HCT116 (cell line): ENCODE data around the gene TAF6. TPM values are rescaled to one million over a fixed set of nuclear protein-coding genes. Genes with fewer than 3 reads are reported as not detected.

ENCODE experiments used
- ATAC-seq: fragments of 200-7000 bp; cut with Tn5 transposase; 2 replicates; pipeline ENCODE4 v1.9.1; 2020; ENCODE audit warnings: mild to moderate bottlenecking, moderate library complexity
- BruUV-seq: library from RNA; stranded (reverse); fragments of 400-500 nt; replicated peaks from 2 replicates; lab custom pipeline; 2021; lab: Mats Ljungman, UMichigan
- CTCF ChIA-PET: fragments of 300-600 bp; sonication (Branson Sonifier 250); formaldehyde crosslinking; loops from one replicate; lab custom pipeline; 2021; ENCODE audit warnings: antibody characterized with exemption; lab: Charles Lee
- POLR2A ChIA-PET: fragments of 300-600, 350-600 bp; sonication (Branson Sonifier 250); formaldehyde crosslinking; loops from one replicate; lab custom pipeline; 2021; ENCODE audit warnings: antibody characterized with exemption; lab: Charles Lee
- RAD21 ChIA-PET, 2 experiments: fragments of 300-600 bp; sonication (Branson Sonifier 250); formaldehyde crosslinking; loops; one replicate each; lab custom pipeline; 2023; ENCODE audit warnings: low total read pairs in 2 of 2; ENCODE audit not compliant: uncharacterized antibody in 2 of 2, unreplicated experiment in 2 of 2, low non-redundant PET in 1 of 2; lab: Charles Lee
- DNase-seq: peaks from one replicate; pipeline ENCODE4 v3.0.0-alpha.2; 2010; ENCODE audit warnings: low read depth, low spot score
- H2AFZ ChIP-seq: fragments of 200-600 bp; shearing (Covaris generic), sonication (generic); 2 replicates; pipeline ENCODE4 v1.6.1; 2017; ENCODE audit warnings: low read depth, mixed run types, mixed read lengths, antibody characterized with exemption, low read length; ENCODE audit not compliant: poor library complexity, severe bottlenecking
- H3K27ac ChIP-seq: 2 replicates; pipeline ENCODE4 v1.5.1; 2012; ENCODE audit warnings: low read depth, low read length
- H3K27me3 ChIP-seq: fragments of 200-600 bp; sonication (generic); 2 replicates; pipeline ENCODE4 v1.6.1; 2016; ENCODE audit warnings: mixed run types, low read length, mixed read lengths; ENCODE audit not compliant: insufficient read depth
- H3K36me3 ChIP-seq, 2 experiments: fragments of 200-500 bp in 1 of 2; fragments of 200-600 bp in 1 of 2; sonication (Bioruptor generic) in 1 of 2; sonication (generic) in 1 of 2; 2 replicates each; pipeline versions ENCODE4 v1.5.1 to v1.6.1; 2014 to 2016; ENCODE audit warnings: low read length in 2 of 2, inconsistent platforms in 1 of 2, mixed read lengths in 1 of 2, mixed run types in 1 of 2; ENCODE audit not compliant: insufficient read depth in 2 of 2, control insufficient read depth in 1 of 2
- H3K4me1 ChIP-seq, 2 experiments: fragments of 200-600 bp in 1 of 2; sonication (generic) in 1 of 2; 2 replicates each; pipeline versions ENCODE4 v1.5.1 to v1.6.1; 2012 to 2017; ENCODE audit warnings: low read length in 2 of 2, inconsistent platforms in 1 of 2, mild to moderate bottlenecking in 1 of 2, mixed read lengths in 1 of 2, mixed run types in 1 of 2, moderate library complexity in 1 of 2; ENCODE audit not compliant: insufficient read depth in 2 of 2, control insufficient read depth in 1 of 2
- H3K4me2 ChIP-seq: fragments of 200-600 bp; sonication (generic); 2 replicates; pipeline ENCODE4 v1.6.1; 2017; ENCODE audit warnings: mixed run types, low read length, mixed read lengths
- H3K4me3 ChIP-seq, 2 experiments: fragments of 200-600 bp in 1 of 2; sonication (generic) in 1 of 2; replicated peaks in 1 of 2; 2 replicates each; pipeline ENCODE4 v1.5.1; 2011 to 2016; ENCODE audit warnings: low read length in 2 of 2, control low read depth in 1 of 2, low read depth in 1 of 2, mild to moderate bottlenecking in 1 of 2, mixed read lengths in 1 of 2, mixed run types in 1 of 2
- H3K79me2 ChIP-seq: fragments of 200-600 bp; sonication (generic); 2 replicates; pipeline ENCODE4 v1.6.1; 2017; ENCODE audit warnings: mild to moderate bottlenecking, mixed run types, low read length, moderate library complexity, mixed read lengths; ENCODE audit not compliant: insufficient read depth
- H3K9ac ChIP-seq: fragments of 200-600 bp; sonication (generic); 2 replicates; pipeline ENCODE4 v1.6.1; 2016; ENCODE audit warnings: low read length, mixed read lengths
- H3K9me2 ChIP-seq: fragments of 200-600 bp; sonication (generic), shearing (Covaris generic); 2 replicates; pipeline ENCODE4 v1.6.1; 2017; ENCODE audit warnings: mixed run types, mild to moderate bottlenecking, moderate library complexity; ENCODE audit not compliant: insufficient read depth
- H3K9me3 ChIP-seq, 2 experiments: fragments of 200-500 bp in 1 of 2; fragments of 200-600 bp in 1 of 2; sonication (Bioruptor generic) in 1 of 2; sonication (generic) in 1 of 2; 2 replicates each; pipeline ENCODE4 v1.6.1; 2014 to 2017; ENCODE audit warnings: low read length in 2 of 2, mixed read lengths in 2 of 2, inconsistent platforms in 1 of 2, low read depth in 1 of 2, mild to moderate bottlenecking in 1 of 2, mixed run types in 1 of 2, moderate library complexity in 1 of 2; ENCODE audit not compliant: control insufficient read depth in 1 of 2, insufficient read depth in 1 of 2
- H4K20me1 ChIP-seq: fragments of 200-600 bp; sonication (generic), shearing (Covaris generic); 2 replicates; pipeline ENCODE4 v1.6.1; 2017; ENCODE audit warnings: mixed run types, mild to moderate bottlenecking, moderate library complexity; ENCODE audit not compliant: insufficient read depth
- CEBPB ChIP-seq: IDR thresholded peaks from 2 replicates; pipeline ENCODE4 v1.6.1; 2012; ENCODE audit warnings: low read depth
- EZH2phosphoT487 ChIP-seq: fragments of 200-600 bp; IDR thresholded peaks from 2 replicates; pipeline ENCODE4 v1.6.1; 2018; ENCODE audit warnings: antibody characterized with exemption, borderline replicate concordance
- POLR2AphosphoS5 ChIP-seq: IDR thresholded peaks from 2 replicates; pipeline ENCODE4 v1.6.1; 2011; ENCODE audit warnings: mild to moderate bottlenecking, low read depth, low read length, moderate library complexity
- SIN3A ChIP-seq: IDR thresholded peaks from 2 replicates; pipeline ENCODE4 v1.6.1; 2012; ENCODE audit warnings: low read depth
- SP1 ChIP-seq: IDR thresholded peaks from 2 replicates; pipeline ENCODE4 v1.6.1; 2012; ENCODE audit warnings: low read depth
- TCF7L2 ChIP-seq: IDR thresholded peaks from 2 replicates; pipeline ENCODE4 v1.7.0; 2011; ENCODE audit warnings: borderline replicate concordance, inconsistent platforms; ENCODE audit not compliant: insufficient read depth, insufficient read length; ENCODE audit errors: extremely low read depth
- intact Hi-C: fragments of 100-400 bp; cut with micrococcal nuclease; formaldehyde crosslinking; loops from 2 replicates; pipeline ENCODE4 v1.10.0; 2022
- total RNA-seq: library from RNA; stranded (reverse); gene quantifications from one replicate; pipeline ENCODE4 v1.2.1, GENCODE V29; 2021; ENCODE audit not compliant: unreplicated experiment

The TAF6 gene
- total RNA-seq, 1 experiment from 2014 or later = 67.4 TPM

DNA sequence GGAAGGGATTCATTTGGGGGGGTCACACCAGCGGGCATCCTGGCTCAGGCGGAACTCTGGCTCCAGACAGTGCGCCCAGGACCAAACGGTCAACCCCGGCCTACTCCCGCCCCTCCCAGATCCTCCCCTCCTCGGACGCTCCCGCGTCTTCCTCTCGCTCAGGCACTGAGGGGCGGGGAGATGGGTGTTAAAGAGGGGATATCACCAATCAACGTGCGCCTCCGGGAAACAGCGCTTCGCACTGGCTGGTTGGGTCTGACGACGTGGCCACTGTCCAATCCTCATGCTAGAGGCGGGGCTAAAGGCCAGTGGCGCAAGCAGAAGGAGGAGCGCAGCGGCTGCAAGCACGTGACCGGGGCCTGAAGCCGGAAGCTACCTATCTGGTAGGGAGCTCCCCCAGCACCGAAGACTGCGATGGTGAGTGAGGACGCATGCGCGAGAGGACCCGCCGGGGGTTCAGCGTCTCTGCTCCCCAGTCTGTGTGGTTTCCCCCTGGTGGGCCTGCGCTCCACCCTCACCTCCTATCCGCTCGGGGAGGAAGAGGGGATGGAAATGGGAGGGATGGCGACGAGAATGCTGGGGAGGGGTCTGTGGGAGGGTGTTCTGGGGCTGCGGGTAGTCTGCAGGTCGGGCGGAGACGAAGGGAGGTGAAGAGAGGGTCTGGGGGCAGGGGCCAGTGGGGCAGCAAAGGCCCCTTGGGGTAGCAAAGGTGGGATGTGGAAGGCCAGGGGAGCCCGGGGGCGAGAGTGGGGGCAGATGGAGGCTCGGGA is 29.6 kb upstream of the TAF6 start, which contains the start of gene LAMTOR4 (continued):
- peak; percentile 6 for TF ChIP-seq TCF7L2
- TF ChIP-seq EZH2phosphoT487 = no peak
- TF ChIP-seq POLR2AphosphoS5 = peak; percentile 78
- TF ChIP-seq SIN3A = no peak
- peak; percentile 99 for TF ChIP-seq SP1

- Histone ChIP-seq H3K27me3 (no peaks in the 10 kb centered on the region), H2AFZ (no peak overlapping the region), H3K9me2 (no peaks in the 10 kb centered on the region)
- no peak for DNase-seq
- POLR2A ChIA-PET = interaction anchor here (0.6 to 1.4 kb wide), 6 partner anchors 20 to 66 kb away, joined by 3 to 7 read pairs (median 3); partner anchors contain the start of genes GPC2 and STAG3
- TF ChIP-seq CEBPB = no peak
- TF ChIP-seq TCF7L2 = peak; percentile 2
- TF ChIP-seq, all 23 proteins: peak for 1
- CTCF ChIA-PET = interaction anchor here (1.0 to 1.3 kb wide), 3 partner anchors 9 to 15 kb away, joined by 3 to 6 read pairs (median 4); no protein-coding TSS in a partner anchor
- RAD21 ChIA-PET = interaction anchor here in 1 of 2 experiments (0.6 kb wide), 1 partner anchor 14 kb away, joined by 6 read pairs; no protein-coding TSS in a partner anchor
- Histone ChIP-seq H3K4me3 (peak overlapping the region; percentile 94 to 99), H3K9me3 (no peaks in the 10 kb centered on the region), H3K9ac (peak overlapping the region; percentile 55), H4K20me1 (no peaks in the 10 kb centered on the region), H3K27ac (peak overlapping the region; percentile 49), H3K79me2 (peaks cover 29% of the 10 kb centered on the region), H3K36me3 (no peaks in the 10 kb centered on the region; a peak in 2 of 4 replicates), H3K4me1 (peaks cover 9 to 21% of the 10 kb centered on the region in 2 experiments), H3K4me2 (peak overlapping the region; percentile 95)
- BruUV-seq = TSS peak; percentile 76
- intact Hi-C loops = no loop called here
- ATAC-seq = no peak
These were observed 29.0 kb upstream of the TAF6 start for GRCh38 chr7:100148225-100148558.
